ENCODE results near the gene PCSK7. TPM values are rescaled to one million over a fixed set of nuclear protein-coding genes. Genes with fewer than 3 reads are reported as not detected.

Gene PCSK7
- total RNA-seq, 4 donors from 2014 or later: 37.6 to 83.2 (median 56.0) TPM

- no peak overlapping the region for H3K4me3 ChIP-seq (ENCODE audit: low read depth, poor library complexity, severe bottlenecking)
- 48 to 90% methylated on average over 2 of the region's 2 CpGs for WGBS, 2 donors
- TF ChIP-seq, protein P1, sequence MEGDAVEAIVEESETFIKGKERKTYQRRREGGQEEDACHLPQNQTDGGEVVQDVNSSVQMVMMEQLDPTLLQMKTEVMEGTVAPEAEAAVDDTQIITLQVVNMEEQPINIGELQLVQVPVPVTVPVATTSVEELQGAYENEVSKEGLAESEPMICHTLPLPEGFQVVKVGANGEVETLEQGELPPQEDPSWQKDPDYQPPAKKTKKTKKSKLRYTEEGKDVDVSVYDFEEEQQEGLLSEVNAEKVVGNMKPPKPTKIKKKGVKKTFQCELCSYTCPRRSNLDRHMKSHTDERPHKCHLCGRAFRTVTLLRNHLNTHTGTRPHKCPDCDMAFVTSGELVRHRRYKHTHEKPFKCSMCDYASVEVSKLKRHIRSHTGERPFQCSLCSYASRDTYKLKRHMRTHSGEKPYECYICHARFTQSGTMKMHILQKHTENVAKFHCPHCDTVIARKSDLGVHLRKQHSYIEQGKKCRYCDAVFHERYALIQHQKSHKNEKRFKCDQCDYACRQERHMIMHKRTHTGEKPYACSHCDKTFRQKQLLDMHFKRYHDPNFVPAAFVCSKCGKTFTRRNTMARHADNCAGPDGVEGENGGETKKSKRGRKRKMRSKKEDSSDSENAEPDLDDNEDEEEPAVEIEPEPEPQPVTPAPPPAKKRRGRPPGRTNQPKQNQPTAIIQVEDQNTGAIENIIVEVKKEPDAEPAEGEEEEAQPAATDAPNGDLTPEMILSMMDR (IDR thresholded peaks at IDR 0.05): no peak
- TF ChIP-seq POLR2A (IDR thresholded peaks at IDR 0.05): no peak
- intact Hi-C loops (cut with DNase I; ENCODE audit: low total_unique reads): no loop called here
- no peak for DNase-seq (ENCODE audit: low spot score in 2 of 2)
These were observed 24.7 kb upstream of the PCSK7 start for GRCh38 chr11:117256573-117256972.

- TF ChIP-seq, protein P1 (IDR thresholded peaks at IDR 0.05): no peak
- TF ChIP-seq POLR2A (IDR thresholded peaks at IDR 0.05): no peak
- 77 to 88% methylated on average over 3 of the region's 3 CpGs for WGBS, 2 donors
- intact Hi-C loops (cut with DNase I; ENCODE audit: low total_unique reads): no loop called here
- H3K4me3 ChIP-seq (ENCODE audit: low read depth, poor library complexity, severe bottlenecking): no peak overlapping the region
- DNase-seq (ENCODE audit: low spot score in 2 of 2): no peak
These were observed 24.1 kb upstream of the PCSK7 start for GRCh38 chr11:117255966-117256365.

GRCh38 chr11:117251506-117251905 lies 19.6 kb upstream of the PCSK7 start:
- intact Hi-C loops (cut with DNase I; ENCODE audit: low total_unique reads): no loop called here
- TF ChIP-seq, protein P1 (IDR thresholded peaks at IDR 0.05): no peak
- no peak for TF ChIP-seq POLR2A (IDR thresholded peaks at IDR 0.05)
- H3K4me3 ChIP-seq (ENCODE audit: low read depth, poor library complexity, severe bottlenecking): no peak overlapping the region
- DNase-seq (ENCODE audit: low spot score in 2 of 2): no peak
- 92 to 96% methylated on average over 9 to 10 of the region's 10 CpGs for WGBS, 2 donors

GRCh38 chr11:117249571-117249970 lies 17.7 kb upstream of the PCSK7 start:
- no peak for DNase-seq (ENCODE audit: low spot score in 2 of 2)
- H3K4me3 ChIP-seq (ENCODE audit: low read depth, poor library complexity, severe bottlenecking): no peak overlapping the region
- TF ChIP-seq, protein P1 (IDR thresholded peaks at IDR 0.05): no peak
- no peak for TF ChIP-seq POLR2A (IDR thresholded peaks at IDR 0.05)
- intact Hi-C loops (cut with DNase I; ENCODE audit: low total_unique reads): no loop called here
- WGBS, 2 donors: 94 to 95% methylated on average over 4 of the region's 4 CpGs

DNA sequence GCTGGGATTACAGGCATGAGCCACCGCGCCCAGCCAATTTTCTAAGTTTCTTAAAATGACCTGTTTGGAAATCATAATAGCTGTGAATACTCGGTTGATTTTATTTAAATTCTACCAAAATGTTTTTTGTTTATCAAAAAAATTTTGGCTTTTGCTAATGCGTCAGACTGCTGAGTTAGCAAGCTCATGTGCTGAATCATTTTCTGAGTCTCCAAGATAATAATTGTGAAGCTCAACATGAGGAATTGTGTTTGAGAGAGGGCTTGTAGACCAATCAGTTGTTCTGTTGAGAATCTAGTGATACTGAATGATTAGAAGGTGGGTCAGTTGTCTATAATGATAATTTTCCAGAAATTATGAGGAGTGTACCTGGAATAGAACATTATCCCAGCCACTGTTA lies 16.5 kb upstream of the PCSK7 start:
- no peak overlapping the region for H3K4me3 ChIP-seq (ENCODE audit: low read depth, poor library complexity, severe bottlenecking)
- WGBS, 2 donors: 96% methylated on average over 4 of the region's 4 CpGs
- intact Hi-C loops (cut with DNase I; ENCODE audit: low total_unique reads): no loop called here
- no peak for DNase-seq (ENCODE audit: low spot score in 2 of 2)
- no peak for TF ChIP-seq POLR2A (IDR thresholded peaks at IDR 0.05)
- TF ChIP-seq, protein P1 (IDR thresholded peaks at IDR 0.05): no peak

GRCh38 chr11:117239295-117239694 lies 7.4 kb upstream of the PCSK7 start:
- TF ChIP-seq, protein P1 (IDR thresholded peaks at IDR 0.05): no peak
- no peak for TF ChIP-seq POLR2A (IDR thresholded peaks at IDR 0.05)
- no peak overlapping the region for H3K4me3 ChIP-seq (ENCODE audit: low read depth, poor library complexity, severe bottlenecking)
- DNase-seq (ENCODE audit: low spot score in 2 of 2): no peak
- intact Hi-C loops (cut with DNase I; ENCODE audit: low total_unique reads): no loop called here
- 86 to 89% methylated on average over 6 of the region's 6 CpGs for WGBS, 2 donors

All from lower leg skin (tissue), 4 donors.